Lower leg skin (tissue), 3 donors: ENCODE data around the gene DSCAML1.

Experiments used
- POLR2A ChIP-seq, 2 donors: fragments of 450-650 bp; IDR thresholded peaks; one replicate each; pipeline ENCODE4 v1.6.1; 2016 to 2017; ENCODE audit warnings: antibody characterized with exemption in 2 of 2, mild to moderate bottlenecking in 1 of 2, moderate library complexity in 1 of 2
- TF ChIP-seq, protein P1 (sequence below), 3 donors: fragments of 450-650 bp; IDR thresholded peaks; one replicate each; pipeline ENCODE4 v1.5.1; 2016; ENCODE audit warnings: antibody characterized with exemption in 3 of 3, mild to moderate bottlenecking in 3 of 3, moderate library complexity in 2 of 3

DNA sequence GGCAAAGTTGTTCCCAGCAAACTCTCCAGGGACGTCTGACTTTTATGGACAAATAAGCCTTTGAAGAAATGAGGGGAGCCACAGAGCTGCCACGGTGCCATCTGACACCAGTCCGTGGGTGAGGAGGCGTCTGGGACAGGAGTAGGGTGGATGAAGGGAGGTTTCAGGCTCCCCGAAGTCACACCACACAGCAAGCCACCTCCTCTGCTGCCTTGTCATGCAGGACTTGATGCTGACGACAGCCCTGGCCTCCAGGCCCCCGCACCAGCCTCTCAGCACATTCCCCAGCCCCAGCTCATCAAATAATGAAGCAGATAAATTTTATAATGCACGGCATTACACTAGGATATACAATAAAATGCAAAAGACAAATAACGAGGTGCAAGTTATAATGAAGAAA lies 312.9 kb downstream of the DSCAML1 start:
- TF ChIP-seq POLR2A (IDR thresholded peaks at IDR 0.05), result no peak
- TF ChIP-seq, protein P1, sequence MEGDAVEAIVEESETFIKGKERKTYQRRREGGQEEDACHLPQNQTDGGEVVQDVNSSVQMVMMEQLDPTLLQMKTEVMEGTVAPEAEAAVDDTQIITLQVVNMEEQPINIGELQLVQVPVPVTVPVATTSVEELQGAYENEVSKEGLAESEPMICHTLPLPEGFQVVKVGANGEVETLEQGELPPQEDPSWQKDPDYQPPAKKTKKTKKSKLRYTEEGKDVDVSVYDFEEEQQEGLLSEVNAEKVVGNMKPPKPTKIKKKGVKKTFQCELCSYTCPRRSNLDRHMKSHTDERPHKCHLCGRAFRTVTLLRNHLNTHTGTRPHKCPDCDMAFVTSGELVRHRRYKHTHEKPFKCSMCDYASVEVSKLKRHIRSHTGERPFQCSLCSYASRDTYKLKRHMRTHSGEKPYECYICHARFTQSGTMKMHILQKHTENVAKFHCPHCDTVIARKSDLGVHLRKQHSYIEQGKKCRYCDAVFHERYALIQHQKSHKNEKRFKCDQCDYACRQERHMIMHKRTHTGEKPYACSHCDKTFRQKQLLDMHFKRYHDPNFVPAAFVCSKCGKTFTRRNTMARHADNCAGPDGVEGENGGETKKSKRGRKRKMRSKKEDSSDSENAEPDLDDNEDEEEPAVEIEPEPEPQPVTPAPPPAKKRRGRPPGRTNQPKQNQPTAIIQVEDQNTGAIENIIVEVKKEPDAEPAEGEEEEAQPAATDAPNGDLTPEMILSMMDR (IDR thresholded peaks at IDR 0.05), result no peak
